ENCODE results near the gene VPS16. TPM values are rescaled to one million over a fixed set of nuclear protein-coding genes. Genes with fewer than 3 reads are reported as not detected.

The VPS16 gene
- total RNA-seq, 4 donors from 2014 or later = 24.0 to 34.0 (median 27.7) TPM

GRCh38 chr20:2834401-2835110 lies 6.0 kb upstream of the VPS16 start:
- TF ChIP-seq CTCF (IDR thresholded peaks at IDR 0.05) = no peak
- ATAC-seq (ENCODE audit: low FRiP score) (no peak), DNase-seq (ENCODE audit: low spot score) (no peak)

- ATAC-seq (ENCODE audit: low FRiP score) (no peak), DNase-seq (ENCODE audit: low spot score) (no peak)
- no peak for TF ChIP-seq CTCF (IDR thresholded peaks at IDR 0.05)
Observed at GRCh38 chr20:2835331-2835796, 5.2 kb upstream of the VPS16 start.

- no peak for TF ChIP-seq CTCF (IDR thresholded peaks at IDR 0.05)
- ATAC-seq (ENCODE audit: low FRiP score) (no peak), DNase-seq (ENCODE audit: low spot score) (no peak)
Observed at GRCh38 chr20:2836035-2836434, 4.5 kb upstream of the VPS16 start.

- no peak for DNase-seq (ENCODE audit: low spot score)
- no peak for TF ChIP-seq CTCF (IDR thresholded peaks at IDR 0.05)
- no peak for ATAC-seq (ENCODE audit: low FRiP score)
Observed at GRCh38 chr20:2837221-2837960, 3.2 kb upstream of the VPS16 start.

- TF ChIP-seq CTCF (IDR thresholded peaks at IDR 0.05) = no peak
- DNase-seq (ENCODE audit: low spot score) = no peak
- no peak for ATAC-seq (ENCODE audit: low FRiP score)
Observed at GRCh38 chr20:2838170-2838797, 2.3 kb upstream of the VPS16 start.

GRCh38 chr20:2838847-2839671 lies 1.5 kb upstream of the VPS16 start:
- TF ChIP-seq CTCF (IDR thresholded peaks at IDR 0.05) = no peak

More at GRCh38 chr20:2838847-2839671, 1.5 kb upstream of the VPS16 start:
- ATAC-seq (ENCODE audit: low FRiP score) (no peak), DNase-seq (ENCODE audit: low spot score) (no peak)
